ENCODE results near the gene FBXO4.

FBXO4 gene

DNA sequence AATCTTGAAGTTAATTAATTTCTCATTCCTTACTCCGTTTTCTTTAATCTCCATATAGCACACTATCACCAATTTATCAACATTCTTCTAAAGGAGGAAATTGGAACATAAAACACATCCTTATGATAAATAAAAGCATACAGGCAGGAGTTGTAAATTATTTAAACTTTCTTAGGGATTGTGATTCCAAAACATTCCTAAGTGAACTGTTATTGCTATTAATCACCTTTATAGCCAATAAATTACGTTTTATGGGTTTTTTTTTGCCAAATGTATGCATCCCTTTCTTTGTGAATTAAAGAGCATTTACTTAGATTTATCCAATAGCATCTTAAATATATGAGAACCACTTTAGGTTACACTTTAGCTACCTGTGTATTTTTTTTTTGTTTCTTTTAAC lies 55.3 kb downstream of the FBXO4 start:
- Histone ChIP-seq H3K4me3 (ENCODE audit: low read depth, low read length) (no peak overlapping the region), H3K9me3 (ENCODE audit: control insufficient read depth, insufficient read depth, low read depth, low read length) (no peaks in the 10 kb centered on the region), H3K4me1 (ENCODE audit: control insufficient read depth, insufficient read depth, low read length) (no peaks in the 10 kb centered on the region), H3K36me3 (ENCODE audit: control insufficient read depth in 2 of 2, insufficient read depth in 1 of 2, low read length in 2 of 2) (no peaks in the 10 kb centered on the region), H3K27ac (ENCODE audit: extremely low read depth, low read depth, low read length) (no peak overlapping the region)
- POLR2A ChIA-PET, result no interaction called here
- no peak for TF ChIP-seq ZNF610 (tag by site-specific recombination; IDR thresholded peaks at IDR 0.05; ENCODE audit: borderline replicate concordance)
- TF ChIP-seq ZNF133 (tag by site-specific recombination; IDR thresholded peaks at IDR 0.05), result no peak
- TF ChIP-seq, protein P1, sequence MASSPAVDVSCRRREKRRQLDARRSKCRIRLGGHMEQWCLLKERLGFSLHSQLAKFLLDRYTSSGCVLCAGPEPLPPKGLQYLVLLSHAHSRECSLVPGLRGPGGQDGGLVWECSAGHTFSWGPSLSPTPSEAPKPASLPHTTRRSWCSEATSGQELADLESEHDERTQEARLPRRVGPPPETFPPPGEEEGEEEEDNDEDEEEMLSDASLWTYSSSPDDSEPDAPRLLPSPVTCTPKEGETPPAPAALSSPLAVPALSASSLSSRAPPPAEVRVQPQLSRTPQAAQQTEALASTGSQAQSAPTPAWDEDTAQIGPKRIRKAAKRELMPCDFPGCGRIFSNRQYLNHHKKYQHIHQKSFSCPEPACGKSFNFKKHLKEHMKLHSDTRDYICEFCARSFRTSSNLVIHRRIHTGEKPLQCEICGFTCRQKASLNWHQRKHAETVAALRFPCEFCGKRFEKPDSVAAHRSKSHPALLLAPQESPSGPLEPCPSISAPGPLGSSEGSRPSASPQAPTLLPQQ (tag by site-specific recombination; IDR thresholded peaks at IDR 0.05), result no peak
- no peak for TF ChIP-seq GLIS1 (tag by site-specific recombination; IDR thresholded peaks at IDR 0.05)
- TF ChIP-seq ZNF16 (tag by site-specific recombination; IDR thresholded peaks at IDR 0.05; ENCODE audit: low read depth), result no peak
- no peak for TF ChIP-seq ZNF704 (tag by site-specific recombination; IDR thresholded peaks at IDR 0.05)
- no peak for TF ChIP-seq ZNF175 (tag by site-specific recombination; IDR thresholded peaks at IDR 0.05)
- no peak for TF ChIP-seq HOXD13 (CRISPR knock-in tag; IDR thresholded peaks at IDR 0.05; ENCODE audit: borderline replicate concordance)
- no peak for TF ChIP-seq ZNF670 (tag by site-specific recombination; IDR thresholded peaks at IDR 0.05; ENCODE audit: low read depth)
- TF ChIP-seq, protein P2, sequence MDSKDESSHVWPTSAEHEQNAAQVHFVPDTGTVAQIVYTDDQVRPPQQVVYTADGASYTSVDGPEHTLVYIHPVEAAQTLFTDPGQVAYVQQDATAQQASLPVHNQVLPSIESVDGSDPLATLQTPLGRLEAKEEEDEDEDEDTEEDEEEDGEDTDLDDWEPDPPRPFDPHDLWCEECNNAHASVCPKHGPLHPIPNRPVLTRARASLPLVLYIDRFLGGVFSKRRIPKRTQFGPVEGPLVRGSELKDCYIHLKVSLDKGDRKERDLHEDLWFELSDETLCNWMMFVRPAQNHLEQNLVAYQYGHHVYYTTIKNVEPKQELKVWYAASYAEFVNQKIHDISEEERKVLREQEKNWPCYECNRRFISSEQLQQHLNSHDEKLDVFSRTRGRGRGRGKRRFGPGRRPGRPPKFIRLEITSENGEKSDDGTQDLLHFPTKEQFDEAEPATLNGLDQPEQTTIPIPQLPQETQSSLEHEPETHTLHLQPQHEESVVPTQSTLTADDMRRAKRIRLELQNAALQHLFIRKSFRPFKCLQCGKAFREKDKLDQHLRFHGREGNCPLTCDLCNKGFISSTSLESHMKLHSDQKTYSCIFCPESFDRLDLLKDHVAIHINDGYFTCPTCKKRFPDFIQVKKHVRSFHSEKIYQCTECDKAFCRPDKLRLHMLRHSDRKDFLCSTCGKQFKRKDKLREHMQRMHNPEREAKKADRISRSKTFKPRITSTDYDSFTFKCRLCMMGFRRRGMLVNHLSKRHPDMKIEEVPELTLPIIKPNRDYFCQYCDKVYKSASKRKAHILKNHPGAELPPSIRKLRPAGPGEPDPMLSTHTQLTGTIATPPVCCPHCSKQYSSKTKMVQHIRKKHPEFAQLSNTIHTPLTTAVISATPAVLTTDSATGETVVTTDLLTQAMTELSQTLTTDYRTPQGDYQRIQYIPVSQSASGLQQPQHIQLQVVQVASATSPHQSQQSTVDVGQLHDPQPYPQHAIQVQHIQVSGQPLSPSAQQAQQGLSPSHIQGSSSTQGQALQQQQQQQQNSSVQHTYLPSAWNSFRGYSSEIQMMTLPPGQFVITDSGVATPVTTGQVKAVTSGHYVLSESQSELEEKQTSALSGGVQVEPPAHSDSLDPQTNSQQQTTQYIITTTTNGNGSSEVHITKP (tag by site-specific recombination; IDR thresholded peaks at IDR 0.05), result no peak
- TF ChIP-seq ZNF510 (tag by site-specific recombination; IDR thresholded peaks at IDR 0.05; ENCODE audit: insufficient replicate concordance), result no peak
- TF ChIP-seq ZNF223 (tag by site-specific recombination; IDR thresholded peaks at IDR 0.05), result no peak
- TF ChIP-seq, protein P3, sequence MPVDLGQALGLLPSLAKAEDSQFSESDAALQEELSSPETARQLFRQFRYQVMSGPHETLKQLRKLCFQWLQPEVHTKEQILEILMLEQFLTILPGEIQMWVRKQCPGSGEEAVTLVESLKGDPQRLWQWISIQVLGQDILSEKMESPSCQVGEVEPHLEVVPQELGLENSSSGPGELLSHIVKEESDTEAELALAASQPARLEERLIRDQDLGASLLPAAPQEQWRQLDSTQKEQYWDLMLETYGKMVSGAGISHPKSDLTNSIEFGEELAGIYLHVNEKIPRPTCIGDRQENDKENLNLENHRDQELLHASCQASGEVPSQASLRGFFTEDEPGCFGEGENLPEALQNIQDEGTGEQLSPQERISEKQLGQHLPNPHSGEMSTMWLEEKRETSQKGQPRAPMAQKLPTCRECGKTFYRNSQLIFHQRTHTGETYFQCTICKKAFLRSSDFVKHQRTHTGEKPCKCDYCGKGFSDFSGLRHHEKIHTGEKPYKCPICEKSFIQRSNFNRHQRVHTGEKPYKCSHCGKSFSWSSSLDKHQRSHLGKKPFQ (tag by site-specific recombination; IDR thresholded peaks at IDR 0.05), result no peak
- TF ChIP-seq ZNF23 (tag by site-specific recombination; IDR thresholded peaks at IDR 0.05; ENCODE audit: borderline replicate concordance), result no peak
- no peak for TF ChIP-seq YY1 (tag by site-specific recombination; IDR thresholded peaks at IDR 0.05)
- no peak for TF ChIP-seq ZNF214 (tag by site-specific recombination; IDR thresholded peaks at IDR 0.05; ENCODE audit: borderline replicate concordance)
- CTCF ChIA-PET, result no interaction called here

GRCh38 chr5:41980870-41981269 lies 55.8 kb downstream of the FBXO4 start:
- no peaks in the 10 kb centered on the region for H3K4me1 ChIP-seq (ENCODE audit: control insufficient read depth, insufficient read depth, low read length)
- H3K4me3 ChIP-seq (ENCODE audit: low read depth, low read length), result no peak overlapping the region
- TF ChIP-seq HOXC10 (CRISPR knock-in tag; IDR thresholded peaks at IDR 0.05), result no peak
- TF ChIP-seq ZNF623 (tag by site-specific recombination; IDR thresholded peaks at IDR 0.05), result no peak
- no peak overlapping the region for H3K27ac ChIP-seq (ENCODE audit: extremely low read depth, low read depth, low read length)
- POLR2A ChIA-PET, result no interaction called here
- no peaks in the 10 kb centered on the region for H3K9me3 ChIP-seq (ENCODE audit: control insufficient read depth, insufficient read depth, low read depth, low read length)
- no peaks in the 10 kb centered on the region for H3K36me3 ChIP-seq (ENCODE audit: control insufficient read depth in 2 of 2, insufficient read depth in 1 of 2, low read length in 2 of 2)
- CTCF ChIA-PET, result no interaction called here

All from HEK293 (cell line).